HG03442 (cell line): ENCODE data around the gene GSTM3.

Experiments used
- ATAC-seq: cut with Tn5 transposase; IDR thresholded peaks from one replicate; pipeline ENCODE4 v1.9.1; 2021; ENCODE audit warnings: mild to moderate bottlenecking, moderate library complexity; ENCODE audit not compliant: unreplicated experiment

GSTM3 gene

GRCh38 chr1:109740615-109741373, at the start of gene GSTM3:
Gene GSTM3, minus strand, starts transcription at chr1:109741038. Its CDS starts 751 bp downstream, at chr1:109740287.
- ATAC-seq = no peak

GRCh38 chr1:109790329-109790728, 49.5 kb upstream of the GSTM3 start:
- no peak for ATAC-seq

- ATAC-seq = no peak
Observed at GRCh38 chr1:109789551-109790180, 48.8 kb upstream of the GSTM3 start.

DNA sequence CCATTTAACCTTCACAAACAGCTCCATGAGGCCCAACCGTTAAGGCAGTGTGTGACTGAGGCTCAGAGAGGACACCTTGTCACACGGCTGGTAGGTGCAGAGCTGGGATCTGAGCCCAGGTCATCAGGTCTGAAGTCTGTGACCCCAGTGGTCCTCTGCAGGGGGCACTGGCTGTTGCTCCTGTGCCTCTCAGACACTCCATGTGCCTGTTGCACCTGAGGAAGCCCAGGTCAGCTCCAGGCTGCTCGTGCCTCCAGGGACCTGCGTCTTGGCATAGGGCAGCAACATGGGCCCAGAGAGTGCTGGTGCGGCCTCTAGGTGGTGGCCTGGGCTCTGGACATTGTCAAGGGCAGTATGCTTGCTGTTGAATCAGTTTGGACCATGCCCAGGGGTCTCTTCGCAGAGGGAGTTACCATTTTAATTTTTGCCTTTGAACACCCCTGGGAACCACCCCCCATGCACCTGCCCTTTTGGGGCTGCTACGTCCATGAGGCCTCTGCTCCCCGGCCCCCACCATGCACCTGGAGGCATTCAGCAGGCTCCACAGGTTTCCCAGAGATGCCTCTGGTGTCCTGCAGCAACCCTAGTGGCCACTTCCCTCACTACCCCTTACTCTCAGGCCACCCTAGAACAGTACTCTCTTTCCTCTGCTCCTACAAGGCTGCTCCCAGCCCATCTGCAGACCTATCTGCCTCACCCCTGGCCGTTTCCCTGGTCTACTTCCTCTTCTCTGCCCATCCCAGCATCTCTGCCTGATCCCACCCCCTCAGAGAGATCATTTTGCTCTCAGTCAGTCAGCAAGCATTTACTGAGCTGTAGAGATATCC, 48.1 kb upstream of the GSTM3 start:
- no peak for ATAC-seq

DNA sequence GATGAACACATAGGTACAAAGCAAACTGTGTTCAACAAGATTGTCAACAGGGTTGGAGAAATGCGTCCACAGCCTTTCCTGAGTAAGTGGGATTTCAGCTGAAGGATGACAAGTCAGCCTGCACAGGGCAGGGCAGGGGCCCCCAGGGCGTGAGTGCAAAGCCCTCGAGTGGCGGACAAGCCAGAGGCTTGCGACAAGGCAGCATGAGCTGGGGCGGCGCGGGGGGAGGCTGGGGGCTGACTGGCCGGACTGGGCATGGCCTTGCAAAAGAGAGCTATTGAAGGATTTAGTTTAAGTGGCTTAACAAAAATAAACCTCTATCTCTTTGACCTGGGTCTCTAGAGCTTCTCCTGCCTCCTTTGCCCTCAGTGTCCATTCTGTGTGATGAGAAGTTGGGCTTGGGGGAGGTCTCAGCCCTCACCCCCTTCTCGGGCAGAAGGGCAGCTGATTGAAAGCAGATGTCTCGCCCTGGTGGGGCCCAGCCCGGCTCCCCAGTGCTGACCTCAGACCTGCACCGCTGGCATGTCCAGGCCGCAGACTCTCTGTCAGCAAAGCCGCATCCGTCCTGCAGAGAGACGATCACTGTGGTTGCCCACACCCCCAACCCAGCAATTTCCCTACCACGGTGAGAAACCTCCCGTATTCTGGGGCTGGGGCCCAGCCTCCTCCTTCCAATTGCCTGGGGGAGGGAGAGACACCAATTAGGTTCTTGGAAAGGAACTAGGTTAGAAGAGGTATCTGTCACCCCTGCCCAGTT, 47.2 kb upstream of the GSTM3 start:
- no peak for ATAC-seq

DNA sequence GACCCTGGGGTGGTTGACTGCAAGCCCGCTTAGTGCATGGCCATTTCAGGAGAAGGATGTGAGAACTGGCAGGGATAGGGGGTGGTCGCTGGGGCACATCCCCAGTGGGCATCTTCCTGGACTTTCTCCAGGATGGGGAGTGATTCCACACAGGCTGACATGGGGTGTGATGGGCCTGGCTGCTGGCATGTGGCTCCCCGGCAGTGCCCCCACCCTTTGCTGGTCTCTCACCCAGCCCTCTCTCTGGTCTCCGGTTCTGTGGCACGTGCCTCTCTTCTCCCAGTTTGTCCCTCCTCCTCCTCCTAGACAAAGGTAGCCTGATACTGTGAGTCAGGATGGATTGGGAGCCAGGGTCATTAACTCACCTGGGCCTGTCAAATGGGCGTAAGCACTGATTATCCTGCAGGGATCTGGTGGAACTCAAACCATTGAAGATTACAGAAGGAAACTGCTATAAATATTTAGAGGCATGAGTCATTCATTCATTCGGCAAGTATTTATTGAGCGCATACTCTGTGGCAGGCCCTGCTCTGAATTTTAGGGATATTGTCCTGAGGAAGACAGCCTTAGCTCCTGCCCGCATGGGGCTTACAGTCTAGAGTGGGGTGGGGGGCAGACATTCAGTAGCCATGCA, 46.5 kb upstream of the GSTM3 start:
- ATAC-seq = no peak

DNA sequence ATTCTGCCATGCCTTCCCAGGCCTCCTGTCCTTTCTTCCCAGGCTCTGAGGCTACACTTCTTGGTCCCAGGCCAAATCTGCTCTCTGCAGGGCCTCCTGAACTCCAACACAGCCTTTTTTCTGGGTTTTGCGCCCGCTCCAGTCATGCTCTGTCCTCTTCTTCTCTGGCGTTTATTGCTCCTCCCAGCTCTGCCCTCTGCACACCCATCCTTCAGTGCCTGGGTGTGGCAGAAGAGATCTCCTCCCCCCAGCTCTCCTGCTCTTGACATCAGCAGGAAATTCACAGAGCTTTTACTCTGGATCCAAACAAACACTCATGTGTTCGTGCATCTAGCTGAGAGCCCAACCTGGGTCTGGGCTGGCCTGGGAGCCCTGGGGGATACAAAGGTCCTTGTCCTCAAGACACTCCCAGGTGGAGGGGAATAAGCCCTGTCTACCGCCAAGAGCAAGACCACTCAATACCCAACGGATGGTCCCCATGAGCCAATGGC, 45.7 kb upstream of the GSTM3 start:
- ATAC-seq = no peak

- ATAC-seq = no peak
Observed at GRCh38 chr1:109786112-109786480, 45.3 kb upstream of the GSTM3 start.

DNA sequence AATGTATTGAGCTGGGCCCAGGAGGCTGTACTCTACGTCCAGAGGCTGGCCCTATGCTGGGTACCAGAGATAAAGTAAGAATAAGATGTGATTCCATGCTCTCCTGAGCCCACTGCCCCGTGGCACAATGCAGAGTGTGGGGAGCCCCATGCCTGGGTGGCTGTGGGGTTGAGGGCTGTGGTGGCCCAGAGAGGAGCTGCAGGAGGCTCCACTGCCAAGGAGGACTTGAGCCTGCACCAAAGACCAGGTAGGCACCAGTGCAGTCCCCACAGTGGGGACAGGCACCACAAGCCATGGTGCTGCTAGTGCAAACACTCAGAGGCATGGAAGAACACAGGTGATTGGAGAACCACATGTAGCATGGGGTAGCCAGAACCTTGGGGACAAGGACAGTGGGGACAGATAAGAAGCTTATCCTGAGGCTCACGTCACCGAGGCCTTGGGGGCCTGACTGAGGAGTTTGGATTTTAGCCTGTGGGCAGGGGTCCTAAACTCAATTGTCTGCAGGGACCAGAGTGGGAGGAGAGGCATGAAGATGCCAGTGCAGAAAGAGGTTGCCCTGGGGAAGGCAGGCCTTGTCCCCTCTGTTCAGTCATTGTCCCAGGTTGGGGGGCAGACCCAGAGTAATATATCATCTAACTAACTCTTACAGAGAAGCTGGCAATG, 44.7 kb upstream of the GSTM3 start:
- no peak for ATAC-seq

DNA sequence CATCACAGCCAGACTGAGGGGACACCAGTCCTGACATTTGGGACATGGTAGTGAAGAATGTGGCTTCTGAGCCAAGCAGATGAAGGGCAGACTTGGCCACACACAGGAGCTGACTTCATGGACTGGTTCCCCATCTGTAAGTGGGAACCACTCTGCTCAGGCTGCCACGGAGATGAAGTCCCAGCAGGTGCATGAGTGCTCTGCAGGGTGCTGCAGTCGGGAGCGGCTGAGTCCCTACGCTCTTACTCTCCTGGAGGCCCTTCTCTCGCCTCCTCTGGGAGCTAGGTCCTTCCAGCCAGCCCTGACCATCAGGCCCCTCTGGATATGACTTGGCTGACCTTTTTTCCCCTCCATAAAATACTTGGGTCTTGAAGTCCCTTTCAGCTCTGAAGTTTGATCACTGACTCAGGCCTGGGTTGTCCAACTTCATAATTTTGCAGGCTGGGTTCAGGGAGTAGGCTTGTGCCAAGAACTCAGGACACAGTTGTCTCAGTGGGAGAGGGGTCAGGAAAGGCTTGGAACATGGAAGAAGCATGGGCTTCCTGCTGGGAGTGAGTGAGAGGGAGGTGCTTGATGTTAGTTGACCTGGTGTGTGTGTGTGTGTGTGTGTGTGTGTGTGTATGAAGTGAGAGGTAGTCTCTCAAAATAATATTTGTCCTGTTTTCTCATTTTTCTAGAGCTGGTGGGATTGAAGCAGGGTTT, 43.9 kb upstream of the GSTM3 start:
- ATAC-seq = no peak

GRCh38 chr1:109783436-109783835, 42.6 kb upstream of the GSTM3 start:
- ATAC-seq = no peak

- ATAC-seq = no peak
Observed at GRCh38 chr1:109782927-109783326, 42.1 kb upstream of the GSTM3 start.

- ATAC-seq = no peak
Observed at GRCh38 chr1:109782514-109782913, 41.7 kb upstream of the GSTM3 start.

- no peak for ATAC-seq
Observed at GRCh38 chr1:109781806-109782205, 41.0 kb upstream of the GSTM3 start.

DNA sequence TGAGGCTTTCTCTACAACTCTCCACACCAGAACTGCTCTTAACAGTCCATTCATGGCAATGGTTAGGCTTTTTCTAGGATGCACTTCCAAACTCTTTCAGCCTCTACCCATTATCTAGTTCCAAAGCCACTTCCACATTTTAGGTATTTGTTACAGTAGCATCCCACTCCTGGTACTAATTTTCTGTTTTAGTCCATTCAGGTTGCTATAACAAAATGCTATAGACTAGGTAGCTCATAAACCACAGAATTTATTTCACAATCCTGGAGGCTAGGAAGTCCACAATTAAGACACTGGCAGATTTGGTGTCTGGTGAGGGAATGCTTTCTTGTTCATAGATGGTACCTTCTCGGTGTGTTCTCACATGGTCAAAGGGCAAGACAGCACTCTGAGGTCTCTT, 40.1 kb upstream of the GSTM3 start:
- no peak for ATAC-seq

DNA sequence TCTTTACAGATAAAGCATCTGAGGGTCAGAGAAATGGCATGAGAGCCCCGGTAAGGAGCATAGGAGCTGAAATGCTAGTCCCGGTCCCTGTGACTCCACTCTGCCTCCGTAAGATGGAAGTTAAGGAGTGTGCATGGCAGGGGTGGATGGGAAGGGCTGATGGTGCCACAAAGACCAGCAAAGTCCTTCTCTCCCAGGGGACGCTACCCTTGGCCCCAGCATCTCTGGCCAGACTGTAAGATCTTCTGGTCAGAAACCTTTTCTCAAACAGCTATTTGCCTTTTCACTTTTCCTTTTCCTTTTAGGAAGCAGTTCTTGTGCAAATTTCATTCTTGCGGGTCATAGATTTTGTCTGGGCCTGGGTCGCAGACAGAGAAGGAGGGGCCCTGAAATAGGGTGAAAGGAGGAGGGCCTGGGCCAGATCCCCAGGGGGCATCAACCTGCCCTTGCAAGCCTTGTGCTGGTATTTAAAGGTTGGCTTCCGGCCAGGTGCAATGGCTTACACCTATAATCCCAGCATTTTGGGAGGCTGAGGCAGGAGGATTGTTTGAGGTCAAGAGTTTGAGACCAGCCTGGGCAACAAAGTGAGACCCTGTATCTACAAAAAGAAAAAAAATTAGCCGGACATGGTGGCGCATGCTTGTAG, 37.3 kb upstream of the GSTM3 start:
- ATAC-seq = no peak

GRCh38 chr1:109777436-109777835, 36.6 kb upstream of the GSTM3 start:
- no peak for ATAC-seq

- peak; percentile 69 for ATAC-seq
Observed at GRCh38 chr1:109776911-109777310, 36.1 kb upstream of the GSTM3 start.
